GM12891 (cell line): ENCODE data around the gene LYRM4.
A peak's percentile ranks its signal among the peaks of the same experiment; 100 is the strongest.

ENCODE experiments used
- DNase-seq: peaks from one replicate; pipeline ENCODE4 v3.0.0; 2011; ENCODE audit warnings: low spot score; ENCODE audit not compliant: insufficient read length
- FAIRE-seq: peaks from 2 replicates; lab custom pipeline; 2011; peaks lifted over from hg19 to GRCh38; lab: Jason Lieb, UNC
- PAX5 ChIP-seq: IDR thresholded peaks from 2 replicates; pipeline ENCODE4 v1.6.1; 2011; ENCODE audit warnings: low read length, moderate library complexity, mild to moderate bottlenecking; ENCODE audit not compliant: insufficient read depth, severe bottlenecking
- POLR2A ChIP-seq: IDR thresholded peaks from 2 replicates; pipeline ENCODE4 v1.6.1; 2011; ENCODE audit warnings: low read depth, low read length, control low read depth
- POLR2AphosphoS5 ChIP-seq: IDR thresholded peaks from 2 replicates; pipeline ENCODE4 v1.6.1; 2011; ENCODE audit warnings: low read depth, low read length, control low read depth
- POU2F2 ChIP-seq: IDR thresholded peaks from 2 replicates; pipeline ENCODE4 v1.6.1; 2011; ENCODE audit warnings: low read depth, mild to moderate bottlenecking, control low read depth, low read length, moderate library complexity
- SPI1 ChIP-seq: IDR thresholded peaks from 2 replicates; pipeline ENCODE4 v1.6.1; 2011; ENCODE audit warnings: low read depth, low read length, control low read depth
- TAF1 ChIP-seq: IDR thresholded peaks from 2 replicates; pipeline ENCODE4 v1.6.1; 2011; ENCODE audit warnings: low read depth, low read length, control low read depth

The LYRM4 gene

GRCh38 chr6:5078121-5078669 is 182.6 kb downstream of the LYRM4 start:
- DNase-seq, result no peak
- FAIRE-seq, result peak; percentile 82

GRCh38 chr6:5076931-5077330 is 183.8 kb downstream of the LYRM4 start:
- DNase-seq, result no peak
- no peak for FAIRE-seq
- no peak for TF ChIP-seq POLR2A
- TF ChIP-seq SPI1, result no peak
- TF ChIP-seq POLR2AphosphoS5, result no peak
- TF ChIP-seq POU2F2, result no peak
- TF ChIP-seq TAF1, result no peak
- no peak for TF ChIP-seq PAX5

More at GRCh38 chr6:5078121-5078669, 182.6 kb downstream of the LYRM4 start:
- TF ChIP-seq POLR2AphosphoS5, result no peak
- no peak for TF ChIP-seq PAX5
- TF ChIP-seq TAF1, result no peak
- no peak for TF ChIP-seq POLR2A
- no peak for TF ChIP-seq SPI1
- TF ChIP-seq POU2F2, result no peak

GRCh38 chr6:5073992-5074391 is 186.8 kb downstream of the LYRM4 start:
- TF ChIP-seq TAF1, result no peak
- no peak for TF ChIP-seq PAX5
- no peak for TF ChIP-seq POU2F2
- no peak for TF ChIP-seq POLR2AphosphoS5
- no peak for FAIRE-seq
- DNase-seq, result no peak

- no peak for DNase-seq
- FAIRE-seq, result no peak
- TF ChIP-seq POLR2AphosphoS5 (no peak), SPI1 (no peak), TAF1 (no peak), POU2F2 (no peak), POLR2A (no peak), PAX5 (no peak)
Measured at GRCh38 chr6:5072440-5072839, 188.3 kb downstream of the LYRM4 start.

GRCh38 chr6:5071216-5071615 is 189.5 kb downstream of the LYRM4 start:
- FAIRE-seq (no peak), DNase-seq (no peak)
- TF ChIP-seq POU2F2 (no peak), POLR2AphosphoS5 (no peak), POLR2A (no peak), TAF1 (no peak), PAX5 (no peak), SPI1 (no peak)

GRCh38 chr6:5068153-5068751 is 192.5 kb downstream of the LYRM4 start:
- FAIRE-seq (no peak), DNase-seq (no peak)

GRCh38 chr6:5067305-5067704 is 193.4 kb downstream of the LYRM4 start:
- FAIRE-seq (no peak), DNase-seq (no peak)
- no peak for TF ChIP-seq POU2F2
- TF ChIP-seq POLR2AphosphoS5, result no peak
- TF ChIP-seq POLR2A, result no peak
- TF ChIP-seq SPI1, result no peak
- TF ChIP-seq PAX5, result no peak
- TF ChIP-seq TAF1, result no peak

More at GRCh38 chr6:5068153-5068751, 192.5 kb downstream of the LYRM4 start:
- TF ChIP-seq PAX5 (no peak), TAF1 (no peak), POLR2A (no peak), POLR2AphosphoS5 (no peak), POU2F2 (no peak), SPI1 (no peak)

GRCh38 chr6:5066456-5067093 is 194.2 kb downstream of the LYRM4 start:
- TF ChIP-seq TAF1 (no peak), POLR2AphosphoS5 (no peak), POLR2A (no peak), PAX5 (no peak), SPI1 (no peak), POU2F2 (no peak)
- no peak for FAIRE-seq

GRCh38 chr6:5063617-5064016 is 197.1 kb downstream of the LYRM4 start:
- no peak for DNase-seq
- TF ChIP-seq POU2F2 (no peak), SPI1 (no peak), POLR2AphosphoS5 (no peak), TAF1 (no peak), POLR2A (no peak), PAX5 (no peak)
- no peak for FAIRE-seq

More at GRCh38 chr6:5066456-5067093, 194.2 kb downstream of the LYRM4 start:
- no peak for DNase-seq
